ENCODE data around the gene FAM120AOS.

FAM120AOS gene

DNA sequence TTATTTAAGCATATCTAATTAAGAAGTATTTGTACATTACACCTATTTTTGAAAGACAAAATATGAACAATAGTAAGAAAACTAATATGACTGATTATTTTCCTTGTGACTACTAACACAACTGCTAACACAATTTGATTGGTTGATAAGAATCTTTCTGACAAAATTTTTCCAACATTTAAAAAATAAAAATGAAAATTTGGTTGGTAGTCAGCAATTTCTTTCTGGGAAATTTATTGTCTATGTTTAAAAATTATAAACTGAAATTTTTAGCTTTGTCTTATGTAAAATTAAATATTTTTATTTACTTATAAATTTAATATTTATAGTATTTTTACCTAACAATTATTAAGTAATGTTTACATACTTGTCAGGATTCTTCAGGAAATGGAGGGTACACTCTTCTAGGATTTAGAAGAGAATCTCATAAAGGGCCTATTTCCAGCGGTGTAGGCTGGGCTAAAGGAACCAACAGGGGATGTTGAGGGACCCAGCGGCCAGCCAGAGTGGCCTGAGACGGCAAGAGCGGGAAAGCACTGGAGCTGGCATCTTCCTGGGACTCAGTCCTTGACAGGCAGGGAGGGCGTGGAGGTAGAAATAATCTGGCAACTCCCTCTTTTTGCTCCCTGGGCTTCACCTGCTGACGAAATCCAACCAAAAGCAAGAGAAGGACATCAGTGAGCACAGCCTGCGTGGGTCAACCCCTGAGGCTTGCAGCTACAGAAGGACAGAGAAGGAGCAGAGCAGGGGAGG lies 16.6 kb downstream of the FAM120AOS start:
- DNase-seq = no peak

DNA sequence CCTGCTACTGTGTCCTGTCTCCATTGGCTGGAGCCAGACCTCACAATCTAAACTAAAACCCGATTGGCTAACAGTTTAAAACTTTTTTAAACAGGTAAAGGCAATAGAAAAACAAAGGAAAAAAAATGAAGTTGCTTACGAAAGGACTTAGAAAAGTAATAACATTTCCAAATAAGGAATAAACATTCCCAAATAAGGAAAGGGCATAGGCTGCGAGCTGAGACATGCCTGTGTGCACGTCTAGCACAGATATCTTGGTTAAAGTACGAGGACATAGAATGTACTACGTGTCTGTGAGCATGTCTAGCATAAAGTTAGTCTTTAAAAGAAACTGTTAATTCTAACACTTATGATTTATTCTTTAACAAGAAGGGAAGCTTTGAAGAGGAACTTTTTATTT lies 17.2 kb downstream of the FAM120AOS start:
- DNase-seq = no peak

DNA sequence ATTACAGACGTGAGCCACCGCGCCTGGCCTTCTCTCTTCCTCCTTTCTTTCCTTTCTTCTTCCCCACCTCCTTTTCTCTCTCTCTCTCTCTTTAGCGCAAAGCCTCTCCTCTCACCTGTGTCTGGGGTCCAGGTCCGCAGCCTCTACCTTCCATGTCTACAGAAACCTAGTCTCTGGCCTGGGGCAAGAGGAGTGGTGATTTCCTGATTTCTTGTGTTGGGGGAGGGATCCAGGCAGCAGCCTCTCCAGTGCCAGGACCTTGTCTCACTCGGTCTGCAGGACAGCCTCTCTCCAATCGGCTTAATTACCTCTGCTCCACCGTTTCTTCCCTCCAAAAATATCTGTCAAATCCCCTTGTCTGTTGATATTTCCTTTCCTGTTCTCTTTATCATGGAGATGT lies 18.0 kb downstream of the FAM120AOS start:
- no peak for DNase-seq

DNA sequence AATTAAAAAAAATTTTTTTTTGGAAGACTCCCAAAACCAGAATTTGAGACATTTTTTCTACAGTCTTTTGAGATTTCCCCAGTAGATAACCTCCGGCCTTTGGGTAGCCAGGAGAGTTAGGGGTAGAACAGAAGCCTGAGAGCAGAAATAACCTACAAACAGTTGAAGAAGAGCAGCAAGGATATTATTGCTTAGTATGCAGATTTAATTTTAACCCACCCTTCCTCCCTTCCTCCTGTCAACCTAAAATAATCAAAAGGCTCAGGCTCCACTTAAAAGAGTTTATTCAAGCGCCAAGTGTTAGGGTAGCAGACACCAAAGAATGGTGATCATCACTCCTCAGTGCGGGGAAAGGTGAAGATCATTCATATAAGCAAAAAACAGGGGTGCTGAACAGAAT lies 19.3 kb downstream of the FAM120AOS start:
- no peak for DNase-seq

GRCh38 chr9:93432964-93433363 lies 20.4 kb downstream of the FAM120AOS start:
- no peak for DNase-seq

DNA sequence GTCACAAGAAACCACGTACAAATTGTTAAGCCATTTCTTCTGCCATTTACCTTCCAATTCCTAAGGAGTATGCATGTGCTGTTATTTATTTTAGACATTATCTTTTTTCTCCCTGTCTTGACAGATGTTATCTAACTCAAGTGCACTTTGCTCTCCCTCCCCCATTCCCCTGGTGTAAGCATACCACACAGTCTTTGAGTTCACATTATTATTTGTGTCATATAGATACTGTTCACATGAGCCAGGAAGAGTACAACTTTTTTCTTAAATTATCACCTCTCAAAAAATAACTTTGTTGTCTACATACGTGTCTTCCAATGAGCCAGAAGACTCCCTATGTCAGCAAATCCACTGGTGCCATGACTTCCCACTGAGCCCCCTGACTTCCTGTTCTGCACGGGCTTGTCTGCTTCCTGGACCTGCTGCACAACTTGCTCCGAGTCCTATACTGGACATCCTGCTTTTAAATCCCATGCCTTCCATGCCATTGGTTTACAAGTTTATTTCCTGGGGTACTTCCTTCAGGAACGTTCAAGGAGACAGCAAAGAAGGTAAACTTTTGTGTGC lies 21.8 kb downstream of the FAM120AOS start:
- DNase-seq = no peak

- DNase-seq = no peak
These were observed 25.6 kb downstream of the FAM120AOS start for GRCh38 chr9:93427655-93428379.

DNA sequence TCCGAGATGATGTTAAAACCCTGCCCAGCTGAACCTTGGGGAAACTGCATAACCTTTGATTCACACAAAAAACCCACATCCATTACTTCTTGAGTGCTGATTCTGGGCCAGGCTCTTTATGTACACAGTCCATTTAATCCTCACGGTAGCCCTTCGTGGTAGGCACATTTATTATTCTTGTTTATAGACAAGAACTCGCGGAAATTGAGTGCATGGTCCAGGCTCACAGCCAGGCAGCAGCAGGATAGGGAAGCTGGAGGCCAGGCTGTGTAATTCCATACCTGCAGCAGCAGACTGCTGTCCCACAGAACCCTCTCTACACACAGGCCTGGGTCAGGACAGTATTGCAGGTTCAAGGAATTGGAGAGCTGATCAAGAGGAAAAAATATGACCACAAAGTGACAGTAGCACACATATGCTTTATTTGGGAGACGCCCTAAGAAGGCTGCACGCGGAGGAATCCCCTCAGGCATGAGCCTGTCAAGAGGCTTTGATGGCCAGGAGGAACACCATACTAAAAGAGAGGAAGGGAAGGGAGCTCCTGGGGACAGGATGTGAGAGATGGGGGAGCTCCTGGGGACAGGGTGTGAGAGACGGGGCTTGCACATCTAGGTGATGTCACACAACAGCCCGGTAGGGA lies 30.3 kb downstream of the FAM120AOS start:
- DNase-seq = no peak

- DNase-seq = no peak
These were observed 34.4 kb downstream of the FAM120AOS start for GRCh38 chr9:93419023-93419422.

GRCh38 chr9:93417538-93417937 lies 35.8 kb downstream of the FAM120AOS start:
- no peak for DNase-seq

DNA sequence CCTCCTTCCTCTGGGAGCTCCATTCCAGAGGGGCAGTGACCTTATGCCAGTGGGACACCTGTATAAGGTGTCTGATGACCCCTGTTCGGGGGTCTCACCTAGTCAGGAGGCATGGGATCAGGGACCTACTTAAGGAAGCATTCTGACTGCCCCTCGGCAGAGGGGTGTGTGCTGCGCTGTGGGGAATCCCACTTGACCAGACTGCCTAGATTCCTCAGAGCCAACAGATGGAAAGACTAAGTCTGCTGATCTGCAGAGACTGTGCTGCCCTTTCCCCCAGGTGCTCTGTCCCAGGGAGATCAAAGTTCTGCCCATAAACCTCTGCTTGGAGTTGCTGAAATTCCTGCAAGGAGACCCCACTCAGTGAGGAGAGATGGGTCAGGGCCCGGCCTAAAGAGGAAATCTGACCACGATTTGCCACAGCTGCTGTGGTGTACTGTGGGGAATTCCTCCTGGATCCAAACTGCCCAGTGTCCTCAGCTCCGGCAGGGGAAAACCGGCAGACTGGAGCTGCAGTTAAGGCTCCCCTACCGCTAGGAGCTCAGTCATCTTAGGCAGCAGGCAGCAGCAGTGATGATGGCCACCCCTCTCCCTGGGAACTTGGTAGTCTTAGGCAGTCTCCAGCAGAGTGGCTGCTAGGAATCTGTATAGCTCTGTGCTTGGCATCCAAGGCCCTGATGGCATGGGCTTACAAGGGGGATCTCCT lies 36.7 kb downstream of the FAM120AOS start:
- no peak for DNase-seq

GRCh38 chr9:93415176-93415690 lies 38.1 kb downstream of the FAM120AOS start:
- no peak for DNase-seq

GRCh38 chr9:93413530-93413929 lies 39.9 kb downstream of the FAM120AOS start:
- DNase-seq = no peak

GRCh38 chr9:93406371-93406770 lies 47.0 kb downstream of the FAM120AOS start:
- no peak for DNase-seq

DNA sequence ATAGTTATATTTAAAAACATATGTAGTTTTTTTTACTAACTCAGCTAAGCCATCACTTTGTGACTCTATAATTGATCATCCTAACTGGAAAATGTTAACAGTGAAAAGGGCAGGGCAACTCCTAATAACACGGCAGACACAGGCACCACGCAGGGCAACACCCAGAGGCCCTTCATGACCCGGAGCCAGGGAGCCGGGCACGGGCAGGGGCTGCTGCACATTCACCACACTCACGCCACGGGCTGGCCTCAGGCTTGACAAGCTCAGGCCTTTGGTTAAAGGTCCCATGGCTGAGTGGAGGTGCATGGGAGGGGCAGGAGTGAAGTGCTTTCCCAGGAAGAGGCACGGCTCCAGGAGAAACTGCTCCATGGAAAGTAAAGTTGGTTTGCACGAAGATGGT lies 54.9 kb downstream of the FAM120AOS start:
- DNase-seq = no peak

- no peak for DNase-seq
These were observed 55.6 kb downstream of the FAM120AOS start for GRCh38 chr9:93397661-93398373.

Data from stimulated activated CD4-positive, alpha-beta T cell treated with anti-CD3 and anti-CD28 coated beads, Interleukin-12 subunit alpha, Interleukin-12 subunit beta, amount 100 ng/mL, for 4 hours (primary cell).